Esophagus muscularis mucosa (tissue), 4 donors: ENCODE measurements around the gene SERTAD1.

Source experiments
- CTCF ChIP-seq, 3 experiments: fragments of 200-600 bp in 2 of 3; fragments of 450-650 bp in 1 of 3; sonication (generic) in 2 of 3; IDR thresholded peaks; one replicate each; pipeline ENCODE4 v1.5.1; 2017 to 2019; ENCODE audit warnings: antibody characterized with exemption in 3 of 3, mild to moderate bottlenecking in 2 of 3, moderate library complexity in 1 of 3
- EP300 ChIP-seq: sonication (generic); formaldehyde crosslinking; IDR thresholded peaks from one replicate; pipeline ENCODE4 v1.6.1; 2017; ENCODE audit warnings: antibody characterized with exemption
- POLR2A ChIP-seq: fragments of 450-650 bp; IDR thresholded peaks from one replicate; pipeline ENCODE4 v1.6.1; 2017; ENCODE audit warnings: antibody characterized with exemption, moderate library complexity, mild to moderate bottlenecking, low read depth
- POLR2AphosphoS5 ChIP-seq, 2 donors: sonication (generic); formaldehyde crosslinking; IDR thresholded peaks; one replicate each; pipeline ENCODE4 v1.6.1; 2017; ENCODE audit warnings: antibody characterized with exemption in 2 of 2

GRCh38 chr19:40418040-40418439 is 7.8 kb downstream of the SERTAD1 start:
- TF ChIP-seq CTCF (IDR thresholded peaks at IDR 0.05) (no peak), EP300 (no peak), POLR2AphosphoS5 (IDR thresholded peaks at IDR 0.05) (no peak), POLR2A (no peak)
